Measurements from ENCODE around the gene SUN1. TPM values are rescaled to one million over a fixed set of nuclear protein-coding genes. Genes with fewer than 3 reads are reported as not detected.

The SUN1 gene
- total RNA-seq, 4 donors from 2014 or later, result 243 to 263 (median 244) TPM

DNA sequence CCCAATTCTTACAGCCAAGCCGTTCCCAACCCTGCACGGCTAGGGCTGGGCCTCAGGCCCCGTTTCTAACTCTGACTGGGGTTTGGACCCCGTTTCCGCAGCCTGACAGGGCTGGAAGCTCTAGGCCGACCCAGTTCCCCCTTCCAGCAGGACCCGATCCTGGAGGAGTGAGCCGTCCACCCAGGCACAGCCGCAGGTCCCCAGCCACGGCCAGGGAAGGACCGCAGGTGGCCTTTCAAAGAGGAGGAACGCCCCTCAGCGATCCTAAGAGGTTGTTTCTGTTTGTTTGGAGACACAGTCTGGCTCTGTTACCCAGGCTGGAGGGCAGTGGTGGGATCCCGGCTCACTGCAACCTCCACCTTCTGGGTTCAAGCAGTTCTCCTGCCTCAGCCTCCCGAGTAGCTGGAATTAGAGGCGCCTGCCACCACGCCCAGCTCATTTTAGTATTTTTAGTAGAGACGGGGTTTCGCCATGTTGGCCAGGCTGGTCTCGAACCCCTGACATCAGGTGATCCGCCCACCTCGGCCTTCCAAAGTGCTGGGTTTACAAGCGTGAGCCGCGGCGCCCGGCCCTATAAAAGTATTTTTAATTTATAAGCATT lies 43.3 kb downstream of the SUN1 start:
- Histone ChIP-seq H3K4me3 (peak overlapping the region; percentile 33 to 54 (median 44)), H3K4me1 (peaks cover 5 to 56% (median 31%) of the 10 kb centered on the region in 4 donors), H3K27ac (peak overlapping the region; percentile 72 to 92 (median 88)), H3K36me3 (peaks cover 0 to 32% (median 2%) of the 10 kb centered on the region in 3 donors), H3K9me3 (no peaks in the 10 kb centered on the region), H3K27me3 (no peaks in the 10 kb centered on the region)
- DNase-seq (ENCODE audit: low spot score in 2 of 2), result no peak
- TF ChIP-seq, protein P1, sequence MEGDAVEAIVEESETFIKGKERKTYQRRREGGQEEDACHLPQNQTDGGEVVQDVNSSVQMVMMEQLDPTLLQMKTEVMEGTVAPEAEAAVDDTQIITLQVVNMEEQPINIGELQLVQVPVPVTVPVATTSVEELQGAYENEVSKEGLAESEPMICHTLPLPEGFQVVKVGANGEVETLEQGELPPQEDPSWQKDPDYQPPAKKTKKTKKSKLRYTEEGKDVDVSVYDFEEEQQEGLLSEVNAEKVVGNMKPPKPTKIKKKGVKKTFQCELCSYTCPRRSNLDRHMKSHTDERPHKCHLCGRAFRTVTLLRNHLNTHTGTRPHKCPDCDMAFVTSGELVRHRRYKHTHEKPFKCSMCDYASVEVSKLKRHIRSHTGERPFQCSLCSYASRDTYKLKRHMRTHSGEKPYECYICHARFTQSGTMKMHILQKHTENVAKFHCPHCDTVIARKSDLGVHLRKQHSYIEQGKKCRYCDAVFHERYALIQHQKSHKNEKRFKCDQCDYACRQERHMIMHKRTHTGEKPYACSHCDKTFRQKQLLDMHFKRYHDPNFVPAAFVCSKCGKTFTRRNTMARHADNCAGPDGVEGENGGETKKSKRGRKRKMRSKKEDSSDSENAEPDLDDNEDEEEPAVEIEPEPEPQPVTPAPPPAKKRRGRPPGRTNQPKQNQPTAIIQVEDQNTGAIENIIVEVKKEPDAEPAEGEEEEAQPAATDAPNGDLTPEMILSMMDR (IDR thresholded peaks at IDR 0.05), result no peak
- TF ChIP-seq POLR2A (IDR thresholded peaks at IDR 0.05) (no peak), EP300 (IDR thresholded peaks at IDR 0.05) (no peak)
- WGBS, 2 donors, result 72 to 74% methylated on average over 25 to 27 of the region's 27 CpGs

DNA sequence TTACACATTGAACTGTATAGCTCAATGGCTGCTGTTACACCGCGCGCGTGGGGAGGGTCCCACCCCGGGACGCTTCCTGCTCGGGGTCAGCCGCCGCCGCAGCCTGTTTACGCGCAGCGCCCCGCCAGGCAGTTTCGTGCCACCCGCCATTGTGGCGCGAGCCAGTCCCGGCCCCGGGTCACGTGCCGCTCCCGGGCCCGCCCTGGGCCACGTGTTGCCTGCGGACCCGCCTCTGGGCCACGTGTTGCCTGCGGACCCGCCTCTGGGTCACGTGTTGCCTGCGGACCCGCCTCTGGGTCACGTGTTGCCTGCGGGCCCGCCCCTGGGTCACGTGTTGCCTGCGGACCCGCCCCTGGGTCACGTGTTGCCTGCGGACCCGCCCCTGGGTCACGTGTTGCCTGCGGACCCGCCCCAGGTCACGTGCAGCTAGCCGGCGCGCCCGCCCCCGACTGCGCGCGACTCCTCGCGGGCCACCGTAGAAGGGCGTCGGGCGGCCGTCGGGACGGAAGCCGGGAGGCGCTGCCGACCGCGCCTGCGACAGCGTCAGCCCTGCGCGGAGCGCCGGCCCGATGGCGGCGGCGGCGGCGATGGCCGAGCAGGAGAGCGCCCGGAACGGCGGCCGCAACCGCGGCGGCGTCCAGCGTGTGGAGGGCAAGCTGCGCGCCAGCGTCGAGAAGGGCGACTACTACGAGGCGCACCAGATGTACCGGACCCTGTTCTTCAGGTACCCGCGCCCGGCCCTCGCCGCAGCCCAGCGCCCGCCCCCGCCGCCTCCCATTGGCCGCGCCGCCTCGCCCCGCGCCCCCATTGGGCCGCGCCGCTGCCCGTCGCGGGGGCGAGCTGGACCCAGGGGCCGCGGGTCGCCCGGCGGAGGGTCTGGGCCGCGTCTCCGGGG lies 44.0 kb downstream of the SUN1 start, which contains the start of gene GET4:
GET4 (plus strand) TSS at position 478 of the 895 bp plus-strand sequence; CDS start at position 570, 92 bp downstream.
- 0% methylated on average over 47 to 49 of the region's 129 CpGs for WGBS, 2 donors
- peak within 1 kb of the TSS; percentile 42 to 95 (median 64) for H3K4me3 ChIP-seq
- DNase-seq (ENCODE audit: low spot score in 2 of 2), result peak; percentile 93 to 96
- H3K27ac ChIP-seq, result peak within 1 kb of the TSS; percentile 72 to 93 (median 88)
- H3K36me3 ChIP-seq, result peaks cover 0 to 24% (median 0%) of the 10 kb centered on the region in 3 donors
- no peaks in the 10 kb centered on the region for H3K27me3 ChIP-seq
- TF ChIP-seq EP300 (IDR thresholded peaks at IDR 0.05) (peak; percentile 66 to 87), POLR2A (IDR thresholded peaks at IDR 0.05) (peak; percentile 80 to 84)
- TF ChIP-seq, protein P1 (IDR thresholded peaks at IDR 0.05), result peak; percentile 11 to 83 (median 23)
- no peaks in the 10 kb centered on the region for H3K9me3 ChIP-seq
- H3K4me1 ChIP-seq, result peaks cover 5 to 64% (median 31%) of the 10 kb centered on the region in 4 donors

DNA sequence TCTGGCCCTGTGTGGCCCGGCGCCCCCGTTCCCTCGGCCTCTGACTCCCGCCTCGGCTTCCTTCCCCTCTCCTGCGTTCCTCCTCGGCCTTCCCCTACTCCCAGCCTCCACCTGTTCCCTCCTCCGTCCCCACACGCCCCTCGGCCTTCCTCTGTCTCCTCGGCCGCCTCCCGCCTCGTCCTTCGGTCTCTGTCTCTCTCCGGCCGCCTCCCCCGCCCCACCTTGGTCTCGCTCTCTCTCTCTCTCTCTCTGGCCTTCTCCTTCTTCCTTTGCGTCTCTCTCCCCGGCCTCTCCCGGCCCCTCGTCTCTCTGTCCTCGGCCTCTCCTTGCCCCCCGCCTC lies 44.7 kb downstream of the SUN1 start:
- 1% methylated on average over 26 of the region's 26 CpGs for WGBS, 2 donors
- DNase-seq (ENCODE audit: low spot score in 2 of 2), result no peak
- TF ChIP-seq, protein P1 (IDR thresholded peaks at IDR 0.05), result no peak
- TF ChIP-seq EP300 (IDR thresholded peaks at IDR 0.05) (no peak), POLR2A (IDR thresholded peaks at IDR 0.05) (no peak)
- H3K4me3 ChIP-seq, result peak overlapping the region; percentile 42 to 95 (median 64)
- peak overlapping the region; percentile 69 to 93 (median 88) for H3K27ac ChIP-seq
- H3K27me3 ChIP-seq, result no peaks in the 10 kb centered on the region
- no peaks in the 10 kb centered on the region for H3K9me3 ChIP-seq
- H3K4me1 ChIP-seq, result peaks cover 5 to 66% (median 31%) of the 10 kb centered on the region in 4 donors
- H3K36me3 ChIP-seq, result peaks cover 0 to 18% (median 0%) of the 10 kb centered on the region in 3 donors

DNA sequence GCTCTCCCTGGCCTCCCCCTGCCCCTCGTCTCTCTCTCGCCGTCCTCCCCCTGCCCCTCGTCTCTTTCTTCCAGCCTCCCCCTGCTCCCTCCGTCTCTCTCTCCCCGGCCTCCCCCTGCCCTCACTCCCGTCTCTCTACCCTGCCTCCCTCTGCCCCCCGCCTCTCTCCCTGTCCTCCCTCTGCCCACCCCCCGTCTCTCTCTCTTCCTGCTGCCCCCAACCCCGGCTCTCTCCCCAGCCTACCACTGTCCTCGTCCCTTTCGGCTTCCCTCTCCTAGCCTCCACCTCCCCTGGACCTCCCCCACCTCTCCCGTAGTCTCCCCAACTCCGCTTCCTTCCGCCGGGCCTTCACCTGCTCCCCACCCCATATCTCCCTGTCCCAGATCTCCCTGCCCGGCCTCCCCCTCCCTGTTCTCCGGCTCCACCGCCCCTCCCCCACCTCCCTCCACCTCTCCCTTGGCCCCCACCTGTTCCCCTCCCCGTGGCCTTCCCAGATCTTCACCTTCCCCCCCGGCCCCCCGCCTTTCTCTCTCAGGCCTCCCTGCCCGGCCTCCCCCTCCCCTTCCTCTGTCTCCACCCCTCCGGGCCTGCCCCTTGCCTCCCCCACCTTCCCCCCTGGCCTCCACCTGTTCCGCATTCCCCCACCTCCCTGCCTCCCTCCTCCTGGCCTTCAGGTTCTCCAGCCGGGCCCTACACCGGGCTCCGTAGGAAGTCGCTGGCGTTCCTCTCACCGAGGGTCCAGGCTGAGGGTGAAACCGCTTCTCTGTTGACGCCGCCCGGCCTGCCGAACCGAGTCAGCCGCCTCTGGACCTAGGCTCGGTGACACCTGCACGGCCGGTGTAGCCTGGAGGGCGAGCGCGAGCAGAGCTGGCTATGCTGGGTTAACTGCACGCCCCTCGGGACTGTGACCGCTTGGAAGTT lies 45.3 kb downstream of the SUN1 start:
- H3K27me3 ChIP-seq, result no peaks in the 10 kb centered on the region
- peaks cover 0 to 12% (median 0%) of the 10 kb centered on the region in 3 donors for H3K36me3 ChIP-seq
- DNase-seq (ENCODE audit: low spot score in 2 of 2), result no peak
- TF ChIP-seq EP300 (IDR thresholded peaks at IDR 0.05) (no peak), POLR2A (IDR thresholded peaks at IDR 0.05) (no peak)
- TF ChIP-seq, protein P1 (IDR thresholded peaks at IDR 0.05), result no peak
- peak overlapping the region; percentile 42 to 95 (median 64) for H3K4me3 ChIP-seq
- WGBS, 2 donors, result 17% methylated on average over 35 to 45 of the region's 47 CpGs
- peak overlapping the region; percentile 69 to 93 (median 88) for H3K27ac ChIP-seq
- H3K4me1 ChIP-seq, result peaks cover 5 to 71% (median 31%) of the 10 kb centered on the region in 4 donors
- H3K9me3 ChIP-seq, result no peaks in the 10 kb centered on the region
